PC-9 (cell line): Measurements from ENCODE around the gene SLC22A23. TPM values are rescaled to one million over a fixed set of nuclear protein-coding genes. Genes with fewer than 3 reads are reported as not detected.
"Not testable (repeated sequence)": the region's sequence is repeated elsewhere in the genome, so short reads cannot be mapped to it uniquely, and the experiment has no call there.

Experiments used
- BruUV-seq: library from RNA; stranded (reverse); fragments of 400-500 nt; replicated peaks from 2 replicates; lab custom pipeline; 2021; lab: Mats Ljungman, UMichigan
- CTCF ChIA-PET: fragments of 300-600 bp; sonication (Branson Sonifier 250); formaldehyde crosslinking; loops from one replicate; lab custom pipeline; 2022; ENCODE audit warnings: antibody characterized with exemption; lab: Charles Lee
- POLR2A ChIA-PET: fragments of 300-600 bp; sonication (Branson Sonifier 250); formaldehyde crosslinking; loops from one replicate; lab custom pipeline; 2022; ENCODE audit warnings: antibody characterized with exemption; ENCODE audit not compliant: unreplicated experiment; lab: Charles Lee
- DNase-seq, 2 experiments: peaks; one replicate each; pipeline versions ENCODE4 v3.0.0 to v3.0.0-alpha.2; 2015 to 2022; ENCODE audit warnings: mixed read lengths in 1 of 2
- H2AFZ ChIP-seq: fragments of 200-600 bp; sonication (generic); 2 replicates; pipeline ENCODE4 v1.8.1; 2017; ENCODE audit warnings: antibody characterized with exemption
- H3F3A ChIP-seq: fragments of 200-600 bp; sonication (generic); 2 replicates; pipeline ENCODE4 v1.8.1; 2017; ENCODE audit warnings: antibody characterized with exemption, mild to moderate bottlenecking, low read depth; ENCODE audit not compliant: insufficient read depth
- H3K27ac ChIP-seq: fragments of 200-600 bp; sonication (generic); 2 replicates; pipeline ENCODE4 v1.6.1; 2016; ENCODE audit warnings: mixed run types
- H3K27me3 ChIP-seq: fragments of 200-600 bp; sonication (generic); 2 replicates; pipeline ENCODE4 v1.6.1; 2016; ENCODE audit warnings: low read depth, mixed run types; ENCODE audit not compliant: insufficient read depth
- H3K36me3 ChIP-seq: fragments of 200-600 bp; sonication (generic); 2 replicates; pipeline ENCODE4 v1.6.1; 2016; ENCODE audit warnings: low read depth, mixed run types
- H3K4me1 ChIP-seq: fragments of 200-600 bp; sonication (generic); replicated peaks from 2 replicates; pipeline ENCODE4 v1.6.1; 2016; ENCODE audit warnings: mixed run types; ENCODE audit not compliant: insufficient read depth
- H3K4me2 ChIP-seq: fragments of 200-600 bp; sonication (generic); 2 replicates; pipeline ENCODE4 v1.6.1; 2017; ENCODE audit warnings: mixed run types
- H3K4me3 ChIP-seq: fragments of 200-600 bp; sonication (generic); 2 replicates; pipeline ENCODE4 v1.6.1; 2016; ENCODE audit warnings: mixed run types
- H3K79me2 ChIP-seq: fragments of 200-600 bp; sonication (generic); 2 replicates; pipeline ENCODE4 v1.6.1; 2017; ENCODE audit warnings: low read depth, mixed run types
- H3K9me2 ChIP-seq: fragments of 200-600 bp; sonication (generic); 2 replicates; pipeline ENCODE4 v1.8.1; 2017; ENCODE audit warnings: mild to moderate bottlenecking; ENCODE audit not compliant: insufficient read depth
- H3K9me3 ChIP-seq: fragments of 200-600 bp; sonication (generic); 2 replicates; pipeline ENCODE4 v1.8.1; 2016; ENCODE audit warnings: low read depth; ENCODE audit not compliant: insufficient read depth
- H4K20me1 ChIP-seq: fragments of 200-600 bp; sonication (generic); 2 replicates; pipeline ENCODE4 v1.8.1; 2017; ENCODE audit not compliant: insufficient read depth
- EZH2 ChIP-seq: fragments of 200-600 bp; sonication (generic); IDR thresholded peaks from 2 replicates; pipeline ENCODE4 v1.8.0; 2017; ENCODE audit warnings: antibody characterized with exemption, low read depth
- intact Hi-C: fragments of 100-400 bp; cut with micrococcal nuclease; formaldehyde crosslinking; loops from one replicate; pipeline ENCODE4 v1.10.0; 2022; ENCODE audit not compliant: unreplicated experiment
- total RNA-seq: library from RNA; stranded (reverse); gene quantifications from 2 replicates; pipeline ENCODE4 v1.2.3, GENCODE V29; 2021
- TF ChIP-seq, protein P1 (sequence below): fragments of 200-600 bp; sonication (generic); conservative IDR thresholded peaks from 2 replicates; pipeline ENCODE4 v1.6.1; 2017; ENCODE audit warnings: mixed run types, antibody characterized with exemption, mild to moderate bottlenecking, moderate library complexity

Gene SLC22A23
- total RNA-seq, 1 experiment from 2014 or later = 13.5 TPM

DNA sequence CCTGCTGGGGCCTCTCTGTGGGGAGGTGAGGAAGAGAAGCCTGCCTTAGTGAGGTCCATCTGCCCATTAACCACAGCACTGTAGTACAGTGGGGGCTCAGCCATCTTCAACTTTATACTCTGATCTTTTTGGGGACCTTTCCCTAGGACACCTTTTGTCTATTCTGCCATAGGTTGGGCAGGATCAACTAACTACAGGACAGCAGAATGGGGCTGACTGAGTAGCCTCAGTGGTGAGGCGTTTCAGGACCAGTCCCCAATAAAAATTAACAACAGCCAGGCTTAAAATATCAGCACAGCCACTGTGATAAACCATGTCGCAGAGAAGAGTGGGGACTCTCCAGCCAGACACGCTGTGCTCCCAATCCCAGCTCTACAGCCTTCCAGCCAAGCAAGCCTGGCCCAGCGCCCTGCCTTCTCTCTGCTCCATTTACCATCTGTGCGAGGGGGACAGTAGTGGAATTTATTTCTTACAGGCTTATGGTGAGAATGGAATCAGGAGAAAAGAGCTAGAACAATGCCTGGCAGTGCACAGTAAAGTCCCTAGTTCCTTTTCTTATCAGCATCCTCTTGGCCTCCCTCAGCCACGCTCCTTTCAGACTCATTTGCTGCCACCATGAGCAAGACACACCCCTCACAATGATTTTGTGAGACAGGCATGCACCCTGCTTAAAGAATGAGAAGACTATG is 75.5 kb downstream of the SLC22A23 start:
- intact Hi-C loops = loop anchor here (5.0 kb wide), 1 partner anchor 36 kb away; no protein-coding TSS in a partner anchor
- TF ChIP-seq, protein P1, sequence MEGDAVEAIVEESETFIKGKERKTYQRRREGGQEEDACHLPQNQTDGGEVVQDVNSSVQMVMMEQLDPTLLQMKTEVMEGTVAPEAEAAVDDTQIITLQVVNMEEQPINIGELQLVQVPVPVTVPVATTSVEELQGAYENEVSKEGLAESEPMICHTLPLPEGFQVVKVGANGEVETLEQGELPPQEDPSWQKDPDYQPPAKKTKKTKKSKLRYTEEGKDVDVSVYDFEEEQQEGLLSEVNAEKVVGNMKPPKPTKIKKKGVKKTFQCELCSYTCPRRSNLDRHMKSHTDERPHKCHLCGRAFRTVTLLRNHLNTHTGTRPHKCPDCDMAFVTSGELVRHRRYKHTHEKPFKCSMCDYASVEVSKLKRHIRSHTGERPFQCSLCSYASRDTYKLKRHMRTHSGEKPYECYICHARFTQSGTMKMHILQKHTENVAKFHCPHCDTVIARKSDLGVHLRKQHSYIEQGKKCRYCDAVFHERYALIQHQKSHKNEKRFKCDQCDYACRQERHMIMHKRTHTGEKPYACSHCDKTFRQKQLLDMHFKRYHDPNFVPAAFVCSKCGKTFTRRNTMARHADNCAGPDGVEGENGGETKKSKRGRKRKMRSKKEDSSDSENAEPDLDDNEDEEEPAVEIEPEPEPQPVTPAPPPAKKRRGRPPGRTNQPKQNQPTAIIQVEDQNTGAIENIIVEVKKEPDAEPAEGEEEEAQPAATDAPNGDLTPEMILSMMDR = no peak
- no peak for TF ChIP-seq EZH2
- Histone ChIP-seq H3K36me3 (no peaks in the 10 kb centered on the region), H4K20me1 (no peaks in the 10 kb centered on the region), H3K4me1 (peaks cover 45% of the 10 kb centered on the region), H2AFZ (no peak overlapping the region), H3F3A (peaks cover 22% of the 10 kb centered on the region), H3K27me3 (no peaks in the 10 kb centered on the region), H3K9me3 (no peaks in the 10 kb centered on the region), H3K27ac (peak overlapping the region; percentile 64), H3K79me2 (0 out of 2 replicates have a peak, but pooled peaks cover 8% of the 10 kb centered on the region), H3K4me3 (no peak overlapping the region), H3K9me2 (no peaks in the 10 kb centered on the region), H3K4me2 (peak overlapping the region; percentile 47)
- no peak for DNase-seq
- CTCF ChIA-PET = interaction anchor here (1.1 kb wide), 1 partner anchor 33 kb away, joined by 5 read pairs; no protein-coding TSS in a partner anchor
- POLR2A ChIA-PET = no interaction called here
- no TSS peak for BruUV-seq

- H3K9me3 ChIP-seq = no peaks in the 10 kb centered on the region
- intact Hi-C loops = loop anchor here (5.0 kb wide), 1 partner anchor 37 kb away; no protein-coding TSS in a partner anchor
- H3K79me2 ChIP-seq = 0 out of 2 replicates have a peak, but pooled peaks cover 8% of the 10 kb centered on the region
- H3K4me1 ChIP-seq = peaks cover 45% of the 10 kb centered on the region
- H3K4me2 ChIP-seq = no peak overlapping the region
- H4K20me1 ChIP-seq = no peaks in the 10 kb centered on the region
- H2AFZ ChIP-seq = no peak overlapping the region
- H3K4me3 ChIP-seq = no peak overlapping the region
- BruUV-seq = no TSS peak
- no peak for DNase-seq
- no peak overlapping the region for H3K27ac ChIP-seq
- H3K27me3 ChIP-seq = no peaks in the 10 kb centered on the region
- H3F3A ChIP-seq = peaks cover 22% of the 10 kb centered on the region
- H3K36me3 ChIP-seq = no peaks in the 10 kb centered on the region
- CTCF ChIA-PET = no interaction called here
- POLR2A ChIA-PET = no interaction called here
- TF ChIP-seq, protein P1 = no peak
- TF ChIP-seq EZH2 = no peak
- H3K9me2 ChIP-seq = no peaks in the 10 kb centered on the region
These were observed 76.3 kb downstream of the SLC22A23 start for GRCh38 chr6:3380344-3381232.

DNA sequence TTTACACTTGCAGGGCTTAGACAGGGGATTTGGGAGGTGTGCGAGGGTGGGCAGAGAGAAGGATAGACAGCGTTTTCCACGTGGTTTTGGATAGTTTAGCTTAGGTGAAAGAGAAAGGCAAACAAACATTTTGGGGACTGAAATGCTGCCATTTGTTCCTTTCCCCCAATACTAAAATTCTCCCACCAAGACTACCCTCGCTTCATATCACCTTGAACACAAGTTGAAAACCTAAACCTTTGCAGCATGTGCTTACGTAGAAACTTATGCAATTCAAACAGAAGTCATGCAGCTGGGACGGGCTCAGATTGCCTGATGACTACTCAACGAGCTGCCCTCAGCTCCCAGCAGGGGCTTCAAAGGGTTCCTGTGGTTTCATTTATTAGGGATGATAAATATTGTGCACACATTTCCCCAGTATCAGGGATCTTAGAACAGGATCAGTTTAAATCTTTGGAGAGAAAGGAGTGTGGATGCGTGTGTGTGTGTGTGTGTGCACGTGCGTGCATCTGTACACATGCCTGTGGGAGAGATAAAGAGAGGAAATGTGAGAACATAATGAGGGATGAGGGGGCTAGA is 77.3 kb downstream of the SLC22A23 start:
- no peaks in the 10 kb centered on the region for H3K36me3 ChIP-seq
- no peaks in the 10 kb centered on the region for H3K9me3 ChIP-seq
- no peak overlapping the region for H3K27ac ChIP-seq
- no peaks in the 10 kb centered on the region for H4K20me1 ChIP-seq
- no peak for TF ChIP-seq EZH2
- TF ChIP-seq, protein P1 = no peak
- DNase-seq = no peak
- H3K79me2 ChIP-seq = 0 out of 2 replicates have a peak, but pooled peaks cover 8% of the 10 kb centered on the region
- H3K27me3 ChIP-seq = no peaks in the 10 kb centered on the region
- peaks cover 22% of the 10 kb centered on the region for H3F3A ChIP-seq
- intact Hi-C loops = loop anchor here (5.0 kb wide), 1 partner anchor 38 kb away; no protein-coding TSS in a partner anchor
- ChIA-PET POLR2A (no interaction called here), CTCF (interaction anchor here (0.9 kb wide), 1 partner anchor 77 kb away, joined by 9 read pairs; the partner anchor contains the start of gene SLC22A23)
- peaks cover 45% of the 10 kb centered on the region for H3K4me1 ChIP-seq
- BruUV-seq = no TSS peak
- no peaks in the 10 kb centered on the region for H3K9me2 ChIP-seq
- H3K4me3 ChIP-seq = no peak overlapping the region
- no peak overlapping the region for H2AFZ ChIP-seq
- H3K4me2 ChIP-seq = no peak overlapping the region

- H3K9me3 ChIP-seq, H3K27ac ChIP-seq, H4K20me1 ChIP-seq, H3K27me3 ChIP-seq, H3K9me2 ChIP-seq, H3K4me2 ChIP-seq, POLR2A ChIA-PET, H3K4me3 ChIP-seq, BruUV-seq, H2AFZ ChIP-seq, H3K79me2 ChIP-seq, H3K36me3 ChIP-seq: not testable (repeated sequence)
- Histone ChIP-seq H3K4me1 (peaks cover 42% of the 10 kb centered on the region), H3F3A (peaks cover 20% of the 10 kb centered on the region)
- CTCF ChIA-PET = interaction anchor here (0.9 kb wide), 1 partner anchor 78 kb away, joined by 9 read pairs; the partner anchor contains the start of gene SLC22A23
- peak; percentile 42 to 43 for DNase-seq
- intact Hi-C loops = loop anchor here (1.0 kb wide), 1 partner anchor 16 kb away; no protein-coding TSS in a partner anchor
These were observed 78.0 kb downstream of the SLC22A23 start for GRCh38 chr6:3378808-3379207.
